NCI-H446 (cell line): ENCODE measurements around the gene TAF7L.
"Not testable (repeated sequence)": the region's sequence is repeated elsewhere in the genome, so short reads cannot be mapped to it uniquely, and the experiment has no call there.

Source experiments
- DNase-seq, 2 experiments: peaks; one replicate each; lab custom pipeline; 2025; lab: John Stamatoyannopoulos, UW

The TAF7L gene, protein sequence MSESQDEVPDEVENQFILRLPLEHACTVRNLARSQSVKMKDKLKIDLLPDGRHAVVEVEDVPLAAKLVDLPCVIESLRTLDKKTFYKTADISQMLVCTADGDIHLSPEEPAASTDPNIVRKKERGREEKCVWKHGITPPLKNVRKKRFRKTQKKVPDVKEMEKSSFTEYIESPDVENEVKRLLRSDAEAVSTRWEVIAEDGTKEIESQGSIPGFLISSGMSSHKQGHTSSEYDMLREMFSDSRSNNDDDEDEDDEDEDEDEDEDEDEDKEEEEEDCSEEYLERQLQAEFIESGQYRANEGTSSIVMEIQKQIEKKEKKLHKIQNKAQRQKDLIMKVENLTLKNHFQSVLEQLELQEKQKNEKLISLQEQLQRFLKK

DNA sequence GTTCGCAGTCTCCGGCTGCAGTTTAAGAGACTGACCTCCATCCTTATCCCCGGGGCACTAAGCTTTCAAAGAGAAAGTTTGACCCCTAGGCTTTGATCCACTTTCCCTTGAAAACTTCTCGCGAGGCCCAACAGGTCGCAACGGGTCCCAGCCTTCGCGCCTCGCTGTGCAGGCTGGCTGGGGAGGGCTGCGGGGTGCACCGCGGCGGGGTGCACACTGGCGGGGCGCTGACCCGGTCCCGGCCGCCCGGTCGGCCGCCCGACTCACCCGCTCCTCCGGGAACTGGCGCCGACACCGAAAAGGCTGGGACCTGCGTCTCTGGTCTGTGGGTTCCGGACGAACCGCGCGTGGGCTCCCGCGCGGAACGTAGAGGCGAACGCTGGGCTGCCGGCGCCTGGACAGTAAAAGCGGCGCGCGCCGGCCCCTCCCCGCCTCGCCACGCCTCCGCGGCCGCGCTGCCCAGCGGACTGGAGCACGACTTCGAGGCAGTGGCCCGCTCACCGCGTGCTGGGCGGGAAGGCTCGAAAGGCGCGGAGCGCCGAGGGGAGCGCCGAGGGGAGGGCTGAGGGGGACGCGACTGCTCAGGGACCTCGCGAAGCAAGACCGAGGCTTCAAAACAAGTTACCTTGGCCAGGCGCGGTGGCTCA, at the start of gene TAF7L:
Gene TAF7L (minus strand): TSS at position 378 of the 647 bp plus-strand sequence. CDS start 3,791 bp downstream, outside the sequence.
- DNase-seq = no peak

DNA sequence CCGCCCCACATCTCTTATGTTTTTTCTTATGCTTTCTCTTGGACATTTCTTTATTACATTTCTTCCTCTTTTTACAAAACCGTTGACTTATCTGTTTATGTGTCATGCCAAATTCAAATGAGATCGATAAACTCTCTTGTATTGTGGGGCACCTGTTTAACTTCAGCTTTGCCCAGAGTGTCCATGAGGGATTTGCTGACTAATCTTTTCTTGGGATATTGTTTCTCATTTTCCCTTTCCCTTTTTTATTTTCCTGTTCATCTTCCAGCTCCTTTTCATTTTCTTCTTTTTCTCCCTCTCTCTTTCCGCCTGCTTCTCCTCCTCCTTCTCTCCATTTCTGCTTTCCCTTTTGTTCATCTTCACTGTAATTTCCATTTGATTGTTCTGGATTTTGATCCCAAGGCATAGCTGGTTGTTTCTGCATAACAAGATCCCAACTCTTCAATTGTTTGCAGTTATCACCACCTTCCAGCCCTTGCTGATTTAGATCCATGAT, 46.7 kb upstream of the TAF7L start:
- no peak for DNase-seq

DNA sequence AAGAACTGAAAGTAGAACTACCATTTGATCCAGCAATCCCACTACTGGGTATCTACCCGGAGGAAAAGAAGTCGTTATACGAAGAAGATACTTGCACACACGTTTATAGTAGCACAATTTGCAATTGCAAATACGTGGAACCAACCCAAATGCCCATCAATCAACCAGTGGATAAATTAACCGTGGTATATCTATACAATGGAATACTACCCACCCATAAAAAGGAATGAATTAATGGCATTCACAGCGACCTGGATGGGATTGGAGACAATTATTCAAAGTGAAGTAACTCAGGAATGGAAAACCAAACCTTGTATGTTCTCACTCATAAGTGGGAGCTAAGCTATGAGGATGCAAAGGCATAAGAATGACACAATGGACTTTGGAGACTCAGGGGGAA, 43.2 kb upstream of the TAF7L start:
- DNase-seq = not testable (repeated sequence)

DNA sequence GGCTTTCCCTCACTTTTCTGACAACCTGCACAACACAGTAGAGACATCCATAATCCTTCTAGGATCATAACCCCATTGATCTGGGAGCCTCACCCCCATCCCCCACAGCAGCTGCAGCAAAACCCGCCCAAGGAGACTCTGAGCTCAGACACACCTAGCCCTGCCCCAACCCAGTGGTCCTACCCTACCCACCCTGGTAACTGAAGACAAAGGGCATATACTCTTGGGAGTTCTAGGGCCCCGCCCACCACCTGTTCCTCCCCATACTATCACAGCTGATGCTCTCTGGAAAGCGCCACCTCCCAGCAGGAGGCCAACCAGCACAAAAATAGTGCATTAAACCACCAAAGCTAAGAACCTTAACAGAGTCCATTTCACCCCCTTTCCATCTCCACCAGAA, 35.5 kb upstream of the TAF7L start:
- not testable (repeated sequence) for DNase-seq

DNA sequence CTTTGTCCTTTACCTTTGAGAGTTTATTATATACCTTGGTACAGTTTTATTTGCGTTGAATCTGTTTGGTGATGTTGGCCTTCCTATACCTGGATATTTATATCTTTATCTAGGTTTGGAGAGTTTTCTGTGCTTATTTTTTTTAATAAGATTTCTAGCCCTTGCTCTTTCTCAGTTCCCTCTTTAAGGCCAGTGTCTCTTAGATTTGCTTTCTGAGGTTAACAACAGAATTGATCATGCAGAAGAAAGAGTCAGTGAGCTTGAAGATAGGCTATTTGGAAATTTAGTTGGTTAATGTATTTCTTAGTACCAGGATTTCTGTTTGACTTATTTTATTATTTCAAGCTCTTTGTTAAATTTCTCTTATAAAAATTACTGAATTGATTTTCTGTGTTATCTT, 12.7 kb upstream of the TAF7L start:
- DNase-seq = no peak

DNA sequence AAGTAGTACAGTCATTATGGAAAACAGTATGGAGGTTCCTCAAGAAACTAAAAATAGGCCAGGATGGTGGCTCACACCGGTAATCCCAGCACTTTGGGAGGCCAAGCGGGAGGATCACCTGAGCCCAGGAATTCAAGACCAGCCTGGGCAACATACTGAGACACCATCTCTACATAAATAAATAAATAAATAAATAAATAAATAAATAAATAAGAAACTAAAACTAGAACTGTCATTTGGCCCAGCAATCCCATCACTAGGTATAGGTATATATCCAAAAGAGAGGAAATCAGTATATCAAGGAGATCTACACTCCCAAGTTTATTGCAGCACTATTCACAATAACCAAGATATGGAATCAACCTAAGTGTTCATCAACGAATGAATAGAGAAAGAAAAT, 4.5 kb upstream of the TAF7L start:
- DNase-seq = not testable (repeated sequence)

DNA sequence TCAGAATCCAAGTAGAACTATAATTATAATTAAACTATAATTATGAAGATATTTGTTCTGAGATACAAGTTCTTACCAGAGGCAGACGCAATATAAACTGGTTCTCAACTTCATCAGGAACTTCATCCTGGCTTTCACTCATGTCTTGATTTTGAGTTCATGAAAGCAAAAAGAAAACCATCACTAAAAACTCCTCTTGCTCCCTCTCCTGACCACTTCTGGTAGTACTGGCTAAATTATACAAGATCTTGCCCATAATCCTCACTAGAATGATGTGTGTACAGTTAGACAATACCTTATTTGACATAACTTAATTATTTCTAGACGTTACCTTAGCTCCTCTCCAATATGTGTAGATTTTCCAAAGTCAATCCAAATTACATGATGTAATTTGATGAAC, 3.7 kb downstream of the TAF7L start:
- DNase-seq = peak in 1 of 2 experiments; percentile 31

DNA sequence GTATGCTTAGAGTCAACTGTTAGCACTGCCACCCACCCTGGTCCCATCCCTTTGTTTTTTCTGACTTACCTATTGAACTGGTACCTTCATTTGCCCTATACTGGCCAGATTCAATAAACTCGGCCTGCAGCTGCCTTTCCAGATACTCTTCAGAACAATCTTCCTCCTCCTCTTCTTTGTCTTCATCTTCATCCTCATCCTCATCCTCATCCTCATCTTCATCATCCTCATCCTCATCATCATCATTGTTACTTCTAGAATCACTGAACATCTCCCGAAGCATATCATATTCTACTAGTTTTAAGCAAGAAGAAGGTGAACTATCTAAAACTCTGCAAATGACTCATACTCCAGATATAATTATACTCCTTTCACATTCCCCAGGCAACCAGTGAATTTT, 14.9 kb downstream of the TAF7L start:
- DNase-seq = no peak

DNA sequence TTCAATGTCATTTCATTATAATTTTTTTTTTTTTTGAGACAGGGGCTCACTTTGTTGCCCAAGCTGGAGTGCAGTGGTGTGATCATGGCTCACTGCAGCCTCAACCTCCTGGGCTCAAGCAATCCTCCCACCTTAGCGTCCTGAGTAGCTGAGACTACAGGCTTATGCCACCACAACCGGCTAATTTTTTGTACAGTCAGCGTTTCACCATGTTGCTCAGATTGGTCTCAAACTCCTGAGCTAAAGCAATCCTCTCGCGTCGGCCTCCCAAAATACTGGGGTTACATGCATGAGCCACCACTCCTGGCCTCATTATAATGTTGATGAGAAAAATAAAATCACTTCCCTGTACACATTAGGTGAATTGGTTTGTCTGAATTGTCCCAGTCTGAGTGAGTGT, 16.9 kb downstream of the TAF7L start:
- no peak for DNase-seq

DNA sequence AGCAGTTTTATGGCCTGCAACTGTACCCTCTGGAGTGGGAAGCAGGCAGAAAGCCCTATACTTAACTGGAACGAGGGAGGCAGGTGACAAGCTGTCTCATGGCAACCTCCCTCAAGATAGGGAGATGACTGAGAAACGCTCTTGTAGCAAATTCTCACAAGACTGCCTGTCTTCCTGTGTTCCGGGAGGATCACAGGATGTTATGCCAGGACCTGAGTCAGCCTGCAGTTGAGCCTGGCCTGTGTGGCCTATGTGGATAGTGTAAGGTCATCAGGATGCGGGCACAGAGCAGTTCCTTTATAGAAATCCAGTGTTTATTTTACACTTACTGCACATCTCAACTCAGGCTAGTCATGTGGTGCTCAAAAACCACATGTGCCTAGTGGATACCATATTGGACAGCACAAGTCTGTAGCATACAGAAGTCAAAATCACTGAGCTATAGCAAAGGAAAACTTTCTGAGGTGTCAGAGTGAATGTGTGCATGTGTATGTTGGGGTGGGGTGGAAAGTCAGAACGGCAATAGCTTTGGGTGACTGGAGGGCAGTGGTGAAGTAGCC, 25.2 kb downstream of the TAF7L start:
- DNase-seq = no peak

DNA sequence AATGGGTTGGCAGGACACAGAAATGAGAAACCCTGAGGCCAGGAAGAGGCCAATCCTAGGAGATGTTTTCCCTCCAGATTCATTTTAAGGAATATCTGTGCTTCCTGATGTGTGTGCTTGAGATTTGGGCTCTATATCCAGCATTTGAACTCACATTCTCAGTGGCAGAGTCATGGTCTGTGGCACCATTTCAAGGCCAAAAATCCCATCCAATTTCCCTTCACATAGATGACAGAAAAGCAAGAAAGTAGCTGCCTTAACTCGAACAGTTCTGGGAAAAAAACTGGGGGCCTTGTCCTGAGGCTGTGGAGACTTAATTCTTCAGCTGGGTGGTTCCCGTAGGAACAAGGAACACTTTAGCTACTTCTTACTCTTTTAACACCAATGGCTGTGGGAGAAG, 27.4 kb downstream of the TAF7L start:
- DNase-seq = no peak

DNA sequence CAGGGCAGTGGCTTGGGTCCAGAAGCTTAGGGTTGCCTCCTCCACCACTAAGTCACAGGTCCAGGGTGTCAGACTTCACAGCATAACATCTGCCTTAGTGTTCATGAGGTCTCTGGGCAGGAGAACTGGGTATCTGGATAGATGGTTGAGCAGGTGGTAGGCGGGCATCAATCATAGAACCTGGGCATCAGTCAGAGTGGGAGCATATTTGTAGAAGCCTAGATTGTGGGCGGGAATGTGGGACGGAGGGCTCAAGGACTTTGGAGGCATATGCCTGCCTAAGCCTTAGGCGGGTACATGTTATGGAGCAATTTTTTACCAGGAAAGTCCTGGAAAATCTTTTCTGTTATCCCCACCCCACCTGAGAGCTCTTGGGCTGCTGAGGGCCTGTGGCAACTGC, 28.5 kb downstream of the TAF7L start:
- DNase-seq = no peak

DNA sequence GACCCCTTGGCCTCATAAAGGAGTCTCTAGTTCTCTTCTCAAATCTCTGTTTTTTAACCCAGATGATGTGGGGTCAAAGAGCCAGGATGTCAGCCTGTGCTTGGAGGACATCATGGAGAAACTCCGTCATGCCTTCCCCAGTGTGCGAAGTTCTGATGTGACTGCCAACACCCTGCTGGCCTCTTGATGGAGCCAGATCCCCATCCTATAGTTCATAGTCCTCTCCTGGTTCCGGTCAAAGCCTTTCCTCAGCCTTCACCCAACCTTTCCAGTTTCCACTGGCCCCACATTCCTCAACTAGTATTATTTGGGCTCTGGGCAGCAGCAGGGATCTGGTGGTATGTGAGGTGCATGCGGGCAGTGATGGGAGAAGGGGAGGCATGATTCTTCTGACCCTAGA, 30.7 kb downstream of the TAF7L start:
- no peak for DNase-seq

DNA sequence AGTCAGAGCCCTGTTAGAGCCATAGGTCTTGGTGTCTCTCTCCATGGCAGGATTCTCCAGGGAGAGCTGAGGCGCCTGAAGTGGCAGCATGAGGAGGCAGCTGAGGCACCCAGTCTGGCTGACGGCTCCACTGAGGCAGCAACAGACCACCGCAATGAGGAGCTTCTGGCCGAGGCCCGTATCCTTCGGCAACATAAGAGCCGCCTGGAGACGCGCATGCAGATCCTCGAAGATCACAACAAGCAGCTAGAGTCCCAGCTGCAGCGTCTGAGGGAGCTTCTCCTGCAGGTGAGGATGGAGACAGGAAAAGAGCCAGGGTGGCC, 32.9 kb downstream of the TAF7L start:
- DNase-seq = no peak

DNA sequence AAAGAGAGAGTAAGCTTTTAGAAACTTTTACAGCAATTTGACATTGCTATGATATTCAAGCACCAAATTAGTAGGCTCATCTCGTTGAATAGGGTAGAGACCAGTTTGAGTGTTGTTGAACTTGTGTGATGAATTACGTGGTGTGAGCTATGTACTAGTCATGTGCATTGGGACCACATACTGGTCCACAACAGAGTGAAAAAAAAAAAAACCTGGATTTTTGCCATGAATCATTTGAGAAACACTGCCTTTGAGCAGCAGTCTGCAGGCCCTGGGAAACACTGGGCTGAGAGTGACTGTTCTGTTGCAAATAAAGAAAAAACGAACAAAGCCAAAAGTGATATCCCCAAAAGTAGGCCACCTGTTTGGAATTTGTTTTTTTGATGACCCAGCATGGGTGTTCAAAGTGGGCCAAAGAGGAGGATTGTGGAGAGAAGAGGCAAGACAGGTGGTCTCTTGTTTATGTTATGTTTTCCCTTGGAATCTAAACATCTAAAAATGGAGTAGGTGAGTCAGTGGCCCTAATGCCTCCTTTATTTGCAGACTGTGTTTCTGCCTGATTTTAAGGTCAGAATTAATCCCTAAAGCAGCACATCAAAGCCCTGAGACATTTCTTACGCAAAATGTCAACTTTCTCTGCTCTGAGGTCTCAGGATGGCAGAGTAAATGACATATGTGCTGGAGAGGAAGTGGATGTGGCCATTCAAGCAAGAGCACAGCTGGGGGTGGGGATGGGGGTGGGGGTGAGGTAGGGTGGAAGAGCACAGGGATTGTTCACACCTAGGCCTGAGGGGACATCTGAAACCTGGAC, 33.5 kb downstream of the TAF7L start:
- no peak for DNase-seq

DNA sequence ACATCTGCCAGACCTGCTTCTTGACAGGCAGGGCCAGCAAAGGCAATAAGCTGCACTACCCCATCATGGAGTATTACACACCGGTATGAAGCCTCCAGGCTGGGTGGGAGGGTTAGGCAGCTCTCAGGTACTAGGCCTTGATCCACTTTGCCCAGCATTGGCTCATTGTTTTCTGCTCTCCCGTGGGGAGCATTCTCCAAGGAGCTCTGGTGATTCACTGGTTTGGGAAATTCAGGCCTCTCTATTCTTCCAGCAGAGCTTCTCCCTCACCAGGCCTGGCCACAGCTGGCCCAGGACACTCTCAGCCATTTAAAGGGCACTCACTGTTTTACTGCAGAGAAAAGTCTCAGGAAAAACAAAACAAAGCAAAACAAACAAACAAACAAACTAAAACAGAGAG, 38.5 kb downstream of the TAF7L start:
- DNase-seq = no peak

DNA sequence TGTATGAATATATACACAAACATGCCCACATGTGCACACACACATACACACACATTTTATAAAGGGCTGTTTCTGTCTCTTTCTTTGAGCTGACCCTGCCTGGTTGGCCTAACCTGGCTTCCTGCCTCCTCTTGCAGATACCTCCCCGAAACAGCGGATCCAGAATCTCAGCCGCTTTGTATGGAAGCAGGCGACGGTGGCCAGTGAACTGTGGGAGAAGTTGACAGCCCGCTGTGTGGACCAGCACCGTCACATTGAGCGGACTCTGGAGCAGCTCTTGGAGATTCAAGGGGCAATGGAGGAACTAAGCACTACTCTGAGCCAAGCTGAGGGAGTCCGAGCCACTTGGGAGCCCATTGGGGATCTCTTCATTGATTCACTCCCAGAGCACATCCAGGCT, 49.6 kb downstream of the TAF7L start:
- no peak for DNase-seq

DNA sequence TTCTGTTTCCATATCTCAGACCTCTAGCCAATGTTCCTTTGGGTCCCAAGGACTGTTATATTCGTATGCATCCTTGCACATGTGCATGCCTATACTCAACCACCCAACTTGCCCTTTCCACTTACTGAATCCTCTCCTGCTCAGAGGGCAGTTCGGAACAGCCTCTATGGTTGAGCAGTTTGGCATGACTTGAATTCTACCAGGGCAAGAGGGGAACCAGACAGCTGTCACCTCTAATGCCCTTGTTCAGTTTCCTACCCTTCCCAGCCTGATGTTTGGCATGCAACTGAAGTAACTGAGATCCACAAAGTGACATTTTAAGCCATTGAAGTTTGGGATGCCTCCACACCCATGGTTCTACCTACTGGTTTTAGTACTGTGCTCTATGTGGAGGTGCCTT, 54.1 kb downstream of the TAF7L start:
- DNase-seq = no peak

DNA sequence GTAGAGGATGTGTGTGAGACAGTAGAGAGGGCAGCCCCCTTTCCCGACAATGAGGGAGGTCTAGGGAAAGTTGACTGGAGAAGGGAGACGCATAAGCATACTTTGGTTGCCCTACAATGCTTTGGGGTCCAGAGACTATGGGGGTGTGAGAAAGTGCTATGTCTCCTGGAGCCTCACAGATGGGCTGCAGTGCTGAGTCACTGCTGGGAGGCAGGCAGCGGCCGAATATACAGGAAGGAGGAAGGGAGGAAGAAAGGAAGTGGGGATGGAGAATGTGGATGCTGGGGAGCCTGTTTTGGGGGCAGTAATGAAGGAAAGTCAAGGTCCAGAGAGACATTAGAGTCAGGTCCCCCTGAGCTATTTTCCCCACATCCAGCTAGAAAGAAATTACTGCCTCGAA, 58.8 kb downstream of the TAF7L start:
- DNase-seq = no peak

DNA sequence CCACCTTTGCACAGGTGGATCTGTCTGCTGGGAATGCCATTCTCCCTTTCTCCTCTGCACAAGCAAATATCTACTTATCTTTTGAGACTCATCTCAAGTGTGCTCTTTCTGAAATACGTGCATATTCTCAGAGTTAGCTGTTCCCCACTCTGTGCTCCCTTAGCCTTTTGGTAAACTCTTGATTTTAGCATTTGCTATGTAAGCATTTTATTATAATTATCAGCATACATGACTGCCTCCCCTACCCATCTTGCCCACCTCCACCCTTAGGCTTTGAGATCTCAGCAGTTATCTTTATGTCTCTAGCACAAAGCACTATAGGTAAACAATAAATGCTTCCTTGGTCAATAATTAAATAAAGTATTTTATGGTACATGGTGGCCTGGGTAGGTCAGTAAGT, 60.1 kb downstream of the TAF7L start:
- no peak for DNase-seq

DNA sequence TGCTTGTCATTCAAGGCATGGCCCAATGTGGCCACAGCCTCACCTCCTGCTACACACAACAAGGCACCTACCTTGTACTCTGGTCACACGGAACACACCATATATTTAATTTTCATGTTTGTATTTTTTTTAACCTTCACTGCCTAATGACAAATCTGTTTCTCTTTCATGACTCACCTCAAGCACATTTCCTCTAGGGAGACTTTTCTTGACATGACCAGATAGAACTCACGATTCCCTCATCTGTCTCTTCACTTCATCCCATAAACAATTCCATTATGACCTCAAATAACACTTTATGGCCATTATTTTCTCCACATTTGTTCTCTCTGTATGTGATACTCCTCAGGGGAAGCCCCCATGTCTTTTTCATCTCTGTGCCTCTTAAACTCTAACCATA, 60.5 kb downstream of the TAF7L start:
- DNase-seq = no peak

DNA sequence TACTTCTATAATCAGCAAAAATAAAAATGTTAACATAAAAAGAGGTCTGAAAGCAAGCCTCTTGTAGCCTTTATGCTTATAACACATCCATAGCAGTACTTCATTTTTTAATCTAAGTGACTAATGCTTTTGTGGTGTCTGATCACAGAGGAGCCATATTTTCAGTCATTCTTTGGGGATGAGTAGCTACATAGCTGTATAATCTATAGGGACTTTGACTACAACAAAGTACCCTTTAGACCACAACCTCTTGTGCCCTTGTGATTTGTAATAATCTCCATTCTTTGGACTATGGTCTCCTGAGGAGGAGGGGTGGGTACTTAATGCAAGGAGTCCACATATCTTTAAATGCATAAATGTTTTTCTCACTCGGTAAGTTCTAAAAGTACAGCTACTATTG, 62.0 kb downstream of the TAF7L start:
- no peak for DNase-seq

DNA sequence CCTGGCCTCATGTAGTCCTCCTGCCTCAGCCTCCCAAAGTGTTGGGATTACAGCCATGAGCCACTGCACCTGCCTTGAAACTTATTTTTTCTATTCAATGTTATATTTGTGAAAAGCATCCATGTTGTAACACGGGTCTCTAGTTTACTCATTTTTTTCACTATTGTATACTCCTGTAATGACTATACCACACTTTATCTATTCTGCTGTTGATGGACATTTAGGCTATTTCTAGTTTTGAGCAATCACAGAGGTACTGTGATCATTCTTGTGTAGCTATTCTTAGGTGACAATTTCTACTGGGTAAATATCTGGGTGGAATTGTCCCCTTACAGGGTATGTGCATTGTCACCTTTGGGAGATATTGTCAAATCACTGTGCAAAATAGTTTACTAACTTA, 67.9 kb downstream of the TAF7L start:
- no peak for DNase-seq
